Dedifferentiated amniotic fluid mesenchymal stem cell (primary cell): ENCODE results near the gene RAVER1.

Experiments used
- DNase-seq: peaks from one replicate; pipeline ENCODE4 v3.0.0-alpha.2; 2016; ENCODE audit errors: extremely low spot score

Gene RAVER1

DNA sequence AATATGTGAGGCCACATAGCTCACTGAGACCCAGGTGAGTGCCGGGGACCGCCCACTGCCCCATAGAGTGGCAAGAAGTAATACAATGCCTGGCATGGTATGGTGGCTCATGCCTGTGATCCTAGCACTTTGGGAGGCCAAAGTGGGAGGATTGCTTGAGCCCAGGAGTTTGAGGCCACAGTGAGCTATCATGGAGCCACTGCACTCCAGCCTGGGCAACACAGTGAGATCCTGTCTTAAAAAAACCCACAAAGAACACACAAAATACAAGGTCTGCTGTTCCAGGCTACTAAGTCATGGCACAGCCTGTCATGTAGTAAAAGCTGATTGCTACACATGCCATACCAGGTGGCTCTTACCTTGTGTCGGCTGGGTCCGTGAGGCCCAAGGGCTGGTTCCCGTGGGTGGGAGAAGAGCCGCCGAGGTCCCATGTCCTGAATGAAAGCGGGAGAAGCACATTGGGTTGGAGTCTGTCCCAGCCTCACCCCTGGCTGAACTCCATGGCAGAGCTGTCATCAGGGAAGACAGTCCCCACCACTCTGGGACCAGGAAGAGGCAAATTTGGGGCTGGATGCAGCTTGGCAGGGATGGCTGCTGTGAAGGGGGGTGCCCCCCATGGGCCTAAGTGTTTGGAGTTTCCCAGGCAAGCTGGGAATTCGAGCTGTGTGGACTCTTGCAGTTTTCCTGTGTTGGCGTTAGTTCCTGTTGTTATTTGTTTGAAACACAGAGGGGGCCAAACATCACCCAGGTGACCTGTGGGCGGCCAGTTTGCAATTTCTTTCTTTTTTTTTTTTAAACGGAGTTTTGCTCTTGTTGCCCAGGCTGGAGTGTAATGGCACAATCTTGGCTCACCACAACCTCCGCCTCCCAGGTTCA lies 14.3 kb downstream of the RAVER1 start:
- DNase-seq = no peak

DNA sequence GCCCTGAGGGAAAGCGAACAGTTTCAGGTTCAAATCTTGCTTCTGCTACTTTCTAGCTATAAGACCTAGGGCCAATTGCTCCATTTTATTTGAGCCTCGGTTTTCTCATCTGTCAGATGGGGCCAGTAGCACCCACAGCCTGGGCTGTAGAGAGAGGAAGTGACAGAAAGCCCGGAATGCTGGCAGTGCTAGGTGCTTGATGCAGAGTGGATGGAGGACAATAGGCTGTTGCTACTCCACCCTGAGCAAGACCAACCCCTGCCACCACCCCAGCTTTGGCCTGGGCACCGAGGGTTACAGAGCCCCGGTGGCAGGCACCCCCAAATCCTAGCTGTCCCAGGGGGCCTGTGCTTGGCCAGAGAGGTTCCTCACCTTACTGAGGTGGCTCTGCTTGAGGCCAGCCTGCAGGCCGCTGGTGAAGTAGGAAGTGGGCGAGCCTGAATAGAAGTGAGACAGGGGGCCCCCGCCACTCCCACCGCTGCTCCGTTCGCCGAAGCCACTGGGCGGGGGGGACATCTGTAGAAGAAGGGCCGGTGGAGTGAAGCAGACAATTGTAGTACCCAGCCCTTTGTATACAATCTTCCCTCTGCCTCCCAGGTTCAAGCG lies 15.4 kb downstream of the RAVER1 start:
- no peak for DNase-seq

DNA sequence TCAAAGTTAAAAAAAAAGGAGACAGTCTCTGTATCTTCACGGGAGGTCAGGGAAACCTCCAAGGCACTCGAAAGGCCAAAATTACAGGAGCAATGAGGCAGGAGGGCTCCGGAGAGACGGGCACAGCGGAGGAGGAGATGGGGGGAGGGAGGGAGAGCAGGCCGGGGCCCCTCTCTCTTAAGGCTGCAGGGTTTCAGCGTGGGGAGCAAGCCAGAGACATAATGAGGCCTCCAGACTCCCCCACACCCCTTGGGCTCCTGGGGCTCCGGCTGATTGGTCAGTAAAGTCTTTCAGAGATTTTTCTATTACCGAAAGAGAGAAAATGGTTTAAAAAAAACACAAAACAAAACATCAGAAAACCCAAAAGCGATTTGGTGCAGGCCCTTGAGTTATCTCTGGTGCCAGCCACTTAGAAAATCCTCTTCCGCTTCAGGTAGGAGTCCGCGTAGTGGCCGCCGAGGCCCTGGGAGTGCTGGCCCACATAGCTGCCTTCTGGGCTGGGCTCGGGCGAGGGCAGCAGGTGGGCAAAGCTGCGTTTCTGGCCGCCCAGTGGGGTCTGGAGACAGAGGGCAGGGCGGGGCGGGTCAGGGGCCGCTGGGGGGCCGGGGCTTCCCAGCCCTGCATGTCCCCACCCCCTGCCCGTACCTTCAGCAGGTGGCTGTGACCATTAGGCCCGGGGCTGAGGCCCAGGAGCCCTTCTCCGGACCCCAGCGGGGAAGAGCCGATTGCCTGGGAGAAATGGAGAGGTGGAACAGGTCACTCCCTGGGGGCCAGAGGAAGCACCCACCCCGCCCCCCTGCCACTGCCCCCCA lies 16.1 kb downstream of the RAVER1 start:
- DNase-seq = no peak

DNA sequence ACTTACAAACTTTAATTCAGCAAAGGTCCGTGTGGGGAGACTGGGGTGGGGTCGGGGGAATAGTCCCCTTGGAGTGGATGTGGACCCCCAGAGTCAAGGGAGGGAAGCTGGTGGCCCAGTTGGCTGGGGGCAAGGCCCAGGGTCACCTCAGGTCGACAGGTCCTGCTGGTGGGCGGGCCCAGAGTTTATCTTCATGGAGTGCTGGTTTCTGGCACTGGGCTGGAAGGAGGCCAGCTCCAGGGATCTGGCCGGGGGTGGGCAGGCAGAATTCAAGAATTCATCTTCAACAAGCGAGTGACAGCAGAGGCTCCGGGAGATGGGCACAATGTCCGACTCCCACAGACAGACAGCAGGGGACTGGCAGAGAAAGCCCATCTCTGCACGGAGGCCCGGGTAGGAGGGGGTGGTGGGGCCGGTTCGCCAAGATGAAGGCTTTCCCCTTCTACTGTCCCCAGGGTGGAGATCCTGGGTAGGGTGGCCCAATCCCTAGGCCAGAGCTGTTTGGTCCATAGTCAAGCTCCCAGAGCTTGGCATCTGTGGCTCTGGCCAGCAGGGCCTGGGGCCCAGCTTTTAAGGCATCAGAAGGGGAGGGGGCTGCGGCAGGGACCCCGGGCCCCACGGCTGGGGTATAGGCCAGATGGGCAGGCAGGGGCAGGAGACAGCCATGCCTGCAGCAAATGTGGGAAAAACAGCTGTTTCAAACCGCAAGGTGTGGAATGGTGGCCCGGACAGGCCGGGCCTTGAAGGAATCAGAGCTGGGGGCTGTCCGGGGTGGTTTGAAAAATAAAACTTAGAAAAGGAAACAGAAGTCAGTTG lies 16.9 kb downstream of the RAVER1 start:
- no peak for DNase-seq

DNA sequence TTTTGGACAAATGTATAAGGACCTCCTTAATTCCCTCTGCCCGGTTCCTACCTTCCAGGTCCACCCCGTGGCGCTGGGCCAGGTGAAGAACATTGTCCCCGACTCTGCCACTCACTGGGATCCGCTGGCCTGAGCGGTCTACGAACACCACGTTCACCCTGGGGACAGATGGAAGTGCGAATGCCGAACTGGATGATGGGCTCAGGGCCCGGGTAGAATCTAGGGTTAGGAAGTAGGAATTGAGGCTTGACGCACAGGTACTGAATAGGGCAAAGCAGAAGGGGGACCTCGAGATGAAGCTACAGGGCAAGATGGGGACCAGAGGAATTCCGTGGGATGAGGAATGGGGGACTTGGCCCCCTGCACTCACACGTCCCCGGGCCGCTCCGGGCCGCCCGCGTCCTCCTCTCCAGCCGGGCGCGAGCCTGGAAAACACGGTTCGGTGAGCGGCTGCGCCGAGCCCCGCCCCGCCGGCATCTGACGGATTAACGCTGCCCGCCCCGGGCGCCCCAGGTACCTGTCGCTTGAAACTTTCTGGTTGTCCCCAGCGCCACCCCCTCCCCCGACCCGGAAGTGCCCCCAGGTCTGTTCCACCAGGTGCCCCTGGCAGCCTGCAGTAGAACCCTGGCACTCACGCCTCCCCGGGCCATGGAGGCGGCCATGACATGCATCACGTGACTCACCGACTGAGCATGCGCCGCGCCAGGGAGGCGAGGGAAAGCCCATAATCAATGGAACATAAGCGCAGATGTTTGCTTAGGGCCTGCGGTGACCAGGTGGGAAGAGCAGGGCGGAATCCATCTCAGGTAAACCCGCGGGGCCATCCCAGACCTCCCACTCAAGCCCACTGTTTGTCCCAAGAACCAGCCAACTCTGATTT lies 17.8 kb downstream of the RAVER1 start, which contains the start of gene FDX2:
Gene FDX2, minus strand, starts transcription at position 681 of the 880 bp plus-strand sequence. Its CDS starts 19 bp downstream, at position 662.
- DNase-seq = peak; percentile 68

DNA sequence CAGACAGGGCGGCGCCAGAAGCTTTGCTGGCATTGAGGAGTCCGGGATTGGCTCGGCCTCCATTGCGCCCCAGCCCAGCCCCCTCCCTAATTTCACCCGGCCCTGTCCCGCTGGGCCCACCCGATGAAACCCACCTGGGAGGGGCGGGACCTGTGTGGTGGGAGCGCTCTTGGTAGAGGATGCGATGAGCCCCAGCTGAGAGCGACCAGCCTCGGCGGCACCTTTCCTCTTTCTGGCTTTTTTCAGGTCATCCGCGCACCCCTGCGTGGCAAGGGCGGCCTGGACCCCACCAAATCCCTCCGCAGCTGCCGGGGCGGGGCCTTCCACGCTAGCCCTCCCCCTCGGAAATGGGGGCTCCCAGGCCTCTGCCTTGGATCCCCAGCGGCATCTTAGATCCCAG lies 23.9 kb downstream of the RAVER1 start, which contains the start of gene ZGLP1:
Gene ZGLP1, minus strand, starts transcription at position 393 of the 400 bp plus-strand sequence.
- DNase-seq = no peak

DNA sequence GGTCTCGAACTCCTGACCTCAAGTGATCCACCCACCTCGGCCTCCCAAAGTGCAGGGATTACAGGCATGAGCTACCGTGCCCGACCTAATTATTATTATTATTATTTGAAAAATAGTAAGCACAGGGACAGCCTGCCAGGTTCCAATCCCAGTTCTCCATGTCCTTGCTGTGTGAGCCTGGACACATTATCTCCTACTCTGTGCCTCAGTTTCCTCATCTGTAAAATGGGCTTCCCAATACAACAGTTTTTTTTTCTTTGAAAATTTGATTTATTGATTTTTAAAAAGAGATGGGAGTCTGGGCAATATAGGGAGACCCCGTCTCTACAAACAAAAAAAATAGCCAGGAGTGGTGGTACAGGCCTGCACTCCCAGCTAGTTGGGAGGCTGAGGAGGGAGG lies 27.0 kb downstream of the RAVER1 start:
- DNase-seq = no peak

DNA sequence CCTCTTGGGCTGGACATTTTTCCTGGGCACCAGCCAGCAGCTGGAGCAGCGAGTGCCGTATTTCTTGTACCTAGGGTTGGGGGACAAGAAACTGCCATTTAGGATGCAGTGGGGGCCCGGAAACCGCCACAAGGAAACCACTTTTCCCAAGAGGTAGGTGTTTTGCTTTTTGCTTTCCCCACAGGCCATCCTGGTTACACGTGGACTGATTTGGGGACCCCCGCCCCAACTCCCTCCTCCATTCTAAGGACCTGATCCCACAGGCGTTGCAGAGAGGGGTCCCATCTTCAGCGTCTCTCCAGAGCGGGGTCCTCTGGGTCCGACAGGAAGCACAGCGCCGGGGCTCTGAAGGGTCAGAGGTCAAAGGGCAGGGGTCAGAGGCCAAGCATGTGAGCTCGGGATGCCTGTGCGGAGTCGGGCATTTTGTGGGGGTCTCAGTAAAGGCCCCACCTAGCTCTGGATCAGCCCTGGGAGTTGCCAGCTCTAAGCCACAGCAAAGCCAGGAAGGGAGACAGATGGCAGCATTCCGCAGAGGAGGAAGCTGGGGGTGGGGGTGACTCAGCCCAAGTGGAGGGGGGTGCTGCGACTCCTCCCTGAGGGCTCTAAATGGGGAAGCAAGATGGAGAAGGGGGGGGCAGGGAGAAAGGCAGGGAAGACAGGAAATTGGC lies 28.1 kb downstream of the RAVER1 start:
- DNase-seq = no peak

DNA sequence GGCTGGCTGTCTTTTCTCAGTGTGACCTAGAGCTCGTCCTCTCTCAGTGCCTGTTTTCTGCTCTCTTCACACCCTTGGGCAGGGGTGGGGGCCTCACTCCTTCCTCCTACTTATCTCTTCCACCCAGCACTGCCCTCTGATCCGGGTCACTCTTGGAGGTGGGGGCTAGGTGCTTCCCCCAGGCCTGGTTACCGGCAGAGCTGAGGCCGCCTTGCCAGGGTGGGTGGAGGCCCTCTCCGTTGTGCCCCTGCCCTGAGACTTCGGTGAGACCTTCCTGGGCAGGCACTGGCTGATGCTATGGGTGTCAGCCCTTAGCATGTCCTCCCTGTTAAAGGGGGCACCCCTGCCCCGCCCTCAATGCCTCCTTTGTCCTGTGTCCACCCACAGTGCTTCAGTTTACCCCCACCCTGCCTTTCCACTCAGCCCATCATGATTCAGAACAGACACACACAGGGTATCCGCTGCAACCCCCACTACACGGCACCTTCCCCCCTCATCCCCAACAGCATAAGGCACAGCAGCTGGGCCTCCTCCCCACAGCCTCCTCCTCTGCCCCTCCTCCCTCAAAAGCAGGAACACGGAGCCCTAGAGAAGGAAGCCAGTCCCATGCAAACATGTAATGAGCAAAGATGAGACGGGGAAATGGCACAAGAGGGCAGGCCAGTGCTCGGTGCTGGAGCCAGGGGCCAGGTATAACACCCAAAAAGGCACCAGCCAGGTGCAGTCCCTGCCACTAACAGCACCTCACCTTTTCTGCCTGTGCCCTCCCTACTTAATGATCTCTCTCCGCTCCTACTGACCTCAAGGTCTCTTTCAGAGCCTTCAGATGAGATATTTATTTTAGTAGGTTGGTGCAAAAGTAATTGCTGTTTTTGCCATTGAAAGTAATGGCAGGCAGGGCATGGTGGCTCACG lies 33.5 kb downstream of the RAVER1 start:
- no peak for DNase-seq

DNA sequence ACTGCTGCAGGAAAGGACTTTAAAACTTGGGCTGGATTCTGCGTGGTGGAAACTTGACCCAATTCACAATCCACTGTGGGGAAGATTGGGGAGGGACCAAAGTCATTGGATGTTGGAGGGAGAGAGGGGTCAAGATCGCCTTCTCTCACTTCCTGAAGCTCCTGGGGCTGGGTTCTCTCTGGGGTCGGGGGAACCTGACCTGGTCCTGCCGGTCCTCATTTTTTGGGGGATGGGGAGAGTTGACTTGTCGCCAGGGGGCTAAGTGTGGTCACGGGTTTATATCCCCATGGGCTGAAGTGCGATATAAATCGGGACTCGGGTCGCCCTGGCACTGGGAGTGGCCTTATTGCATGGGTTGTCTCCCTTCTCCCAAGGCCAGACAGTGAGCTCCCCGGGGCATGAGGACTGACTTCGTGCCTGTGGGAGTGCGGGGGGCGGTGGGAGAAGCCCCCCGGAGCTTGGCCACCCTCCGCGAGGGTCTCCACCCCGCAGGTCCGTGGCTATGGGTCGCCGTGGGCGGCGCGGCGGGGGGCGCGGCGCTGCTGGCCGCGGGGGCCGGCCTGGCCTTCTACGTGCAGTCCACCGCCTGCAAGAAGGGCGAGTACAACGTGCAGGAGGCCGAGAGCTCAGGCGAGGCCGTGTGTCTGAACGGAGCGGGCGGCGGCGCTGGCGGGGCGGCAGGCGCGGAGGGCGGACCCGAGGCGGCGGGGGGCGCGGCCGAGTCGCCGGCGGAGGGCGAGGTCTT lies 37.3 kb downstream of the RAVER1 start:
- DNase-seq = no peak

DNA sequence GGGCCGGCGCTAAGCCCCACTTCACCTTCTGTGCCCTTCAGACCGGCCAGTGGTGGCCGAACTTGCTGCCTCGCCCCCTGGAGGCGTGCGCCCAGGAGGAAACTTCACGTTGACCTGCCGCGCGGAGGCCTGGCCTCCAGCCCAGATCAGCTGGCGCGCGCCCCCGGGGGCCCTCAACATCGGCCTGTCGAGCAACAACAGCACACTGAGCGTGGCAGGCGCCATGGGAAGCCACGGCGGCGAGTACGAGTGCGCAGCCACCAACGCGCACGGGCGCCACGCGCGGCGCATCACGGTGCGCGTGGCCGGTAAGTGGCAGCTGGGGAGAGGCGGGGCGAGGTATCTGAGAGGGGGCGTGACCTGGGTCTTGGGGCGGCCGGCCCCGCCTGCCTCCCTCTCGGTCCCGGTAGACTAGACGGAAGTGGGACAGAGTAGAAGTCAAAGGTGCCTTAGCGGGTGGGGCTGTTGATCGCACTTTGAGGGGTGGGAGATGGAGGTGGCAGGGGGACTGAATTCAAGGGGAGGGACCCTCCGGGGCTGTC lies 38.0 kb downstream of the RAVER1 start:
- DNase-seq = no peak

DNA sequence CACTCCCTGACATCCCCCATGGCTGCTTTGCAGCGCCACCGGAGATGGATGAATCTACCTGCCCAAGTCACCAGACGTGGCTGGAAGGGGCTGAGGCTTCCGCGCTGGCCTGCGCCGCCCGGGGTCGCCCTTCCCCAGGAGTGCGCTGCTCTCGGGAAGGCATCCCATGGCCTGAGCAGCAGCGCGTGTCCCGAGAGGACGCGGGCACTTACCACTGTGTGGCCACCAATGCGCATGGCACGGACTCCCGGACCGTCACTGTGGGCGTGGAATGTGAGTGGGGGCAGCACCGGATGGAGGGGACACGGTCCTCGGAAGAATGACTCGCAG lies 39.0 kb downstream of the RAVER1 start:
- no peak for DNase-seq

DNA sequence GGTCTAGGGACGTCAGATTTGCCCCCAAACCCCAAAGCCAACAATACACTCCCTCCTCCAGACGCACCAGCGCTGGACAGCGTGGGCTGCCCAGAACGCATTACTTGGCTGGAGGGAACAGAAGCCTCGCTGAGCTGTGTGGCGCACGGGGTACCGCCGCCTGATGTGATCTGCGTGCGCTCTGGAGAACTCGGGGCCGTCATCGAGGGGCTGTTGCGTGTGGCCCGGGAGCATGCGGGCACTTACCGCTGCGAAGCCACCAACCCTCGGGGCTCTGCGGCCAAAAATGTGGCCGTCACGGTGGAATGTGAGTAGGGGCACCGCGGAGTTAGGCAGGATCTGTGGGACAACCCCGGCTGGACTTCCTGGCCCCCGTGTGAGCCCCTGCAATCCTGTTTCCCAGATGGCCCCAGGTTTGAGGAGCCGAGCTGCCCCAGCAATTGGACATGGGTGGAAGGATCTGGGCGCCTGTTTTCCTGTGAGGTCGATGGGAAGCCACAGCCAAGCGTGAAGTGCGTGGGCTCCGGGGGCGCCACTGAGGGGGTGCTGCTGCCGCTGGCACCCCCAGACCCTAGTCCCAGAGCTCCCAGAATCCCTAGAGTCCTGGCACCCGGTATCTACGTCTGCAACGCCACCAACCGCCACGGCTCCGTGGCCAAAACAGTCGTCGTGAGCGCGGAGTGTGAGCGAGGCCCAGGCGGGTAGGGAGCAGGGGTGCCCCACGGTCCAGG lies 39.5 kb downstream of the RAVER1 start:
- DNase-seq = no peak

DNA sequence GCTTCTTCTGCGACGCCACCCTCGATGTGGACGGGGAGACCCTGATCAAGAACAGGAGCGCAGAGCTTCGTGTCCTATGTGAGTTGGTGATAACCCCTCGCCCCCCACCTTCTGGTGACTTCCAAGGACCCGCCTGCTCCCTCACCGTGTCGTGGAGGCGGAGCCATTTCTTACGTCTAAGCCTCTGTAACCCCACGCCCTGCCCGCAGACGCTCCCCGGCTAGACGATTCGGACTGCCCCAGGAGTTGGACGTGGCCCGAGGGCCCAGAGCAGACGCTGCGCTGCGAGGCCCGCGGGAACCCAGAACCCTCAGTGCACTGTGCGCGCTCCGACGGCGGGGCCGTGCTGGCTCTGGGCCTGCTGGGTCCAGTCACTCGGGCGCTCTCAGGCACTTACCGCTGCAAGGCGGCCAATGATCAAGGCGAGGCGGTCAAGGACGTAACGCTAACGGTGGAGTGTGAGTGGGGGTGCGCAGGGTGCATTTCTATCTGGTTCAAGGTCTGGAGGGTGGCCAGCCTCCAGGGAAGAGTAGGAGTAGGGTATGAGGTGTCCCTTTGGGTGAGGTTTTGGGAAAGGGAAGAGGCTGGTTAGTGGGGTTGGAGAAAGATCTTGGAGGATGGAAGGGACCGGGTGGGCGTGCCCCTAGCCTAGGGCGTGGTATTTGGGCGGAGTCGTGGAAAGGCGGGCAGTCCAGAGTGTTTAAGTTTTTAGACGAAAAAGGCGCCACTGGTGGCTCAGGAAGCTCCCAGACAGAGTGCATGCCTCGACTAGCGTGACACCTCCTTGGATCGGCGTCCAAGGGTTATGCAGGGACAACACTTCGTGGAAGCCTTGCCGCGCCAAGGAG lies 40.3 kb downstream of the RAVER1 start:
- no peak for DNase-seq

DNA sequence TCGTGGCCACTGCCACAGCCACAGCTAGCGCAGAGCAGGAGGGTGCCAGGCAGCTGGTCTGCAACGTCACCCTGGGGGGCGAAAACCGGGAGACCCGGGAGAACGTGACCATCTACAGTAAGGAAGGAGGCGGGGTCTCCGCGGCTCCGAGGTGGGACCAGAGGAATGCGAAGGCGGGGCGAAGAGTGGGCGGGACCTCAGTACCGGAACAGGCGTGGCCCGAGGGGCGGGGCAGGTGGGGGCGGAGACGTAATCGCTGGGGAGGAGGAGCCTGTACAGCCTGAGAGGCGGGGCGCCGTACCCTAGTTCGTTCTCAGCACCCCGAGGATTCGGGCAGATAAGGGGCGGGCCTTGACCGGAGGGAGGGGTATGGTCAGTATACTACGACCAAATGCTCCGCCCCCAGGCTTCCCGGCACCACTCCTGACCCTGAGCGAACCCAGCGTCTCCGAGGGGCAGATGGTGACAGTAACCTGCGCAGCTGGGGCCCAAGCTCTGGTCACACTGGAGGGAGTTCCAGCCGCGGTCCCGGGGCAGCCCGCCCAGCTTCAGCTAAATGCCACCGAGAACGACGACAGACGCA lies 41.0 kb downstream of the RAVER1 start:
- DNase-seq = peak; percentile 37
